ENCODE measurements around the gene RANBP3.

DNA sequence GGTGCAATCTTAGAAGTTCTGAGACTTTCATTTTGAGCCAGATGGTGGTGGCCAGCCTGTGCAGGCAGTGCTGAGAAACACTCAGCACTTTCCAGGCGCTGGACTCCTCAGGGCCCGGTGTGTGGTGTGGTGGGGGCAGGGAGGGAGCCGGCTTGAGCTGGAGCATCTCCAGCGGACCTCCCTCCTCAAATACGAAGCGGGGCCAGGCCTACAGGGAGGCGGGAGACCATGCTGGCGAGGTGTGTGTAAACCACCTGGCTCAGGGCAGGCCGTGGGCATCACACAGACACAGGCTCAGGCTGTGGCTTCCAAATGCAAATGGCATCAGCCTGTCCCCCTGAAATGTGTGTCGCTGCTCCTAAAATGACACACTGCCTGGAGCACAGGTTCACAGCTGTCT lies 33.3 kb upstream of the RANBP3 start:
- TF ChIP-seq, protein P1, sequence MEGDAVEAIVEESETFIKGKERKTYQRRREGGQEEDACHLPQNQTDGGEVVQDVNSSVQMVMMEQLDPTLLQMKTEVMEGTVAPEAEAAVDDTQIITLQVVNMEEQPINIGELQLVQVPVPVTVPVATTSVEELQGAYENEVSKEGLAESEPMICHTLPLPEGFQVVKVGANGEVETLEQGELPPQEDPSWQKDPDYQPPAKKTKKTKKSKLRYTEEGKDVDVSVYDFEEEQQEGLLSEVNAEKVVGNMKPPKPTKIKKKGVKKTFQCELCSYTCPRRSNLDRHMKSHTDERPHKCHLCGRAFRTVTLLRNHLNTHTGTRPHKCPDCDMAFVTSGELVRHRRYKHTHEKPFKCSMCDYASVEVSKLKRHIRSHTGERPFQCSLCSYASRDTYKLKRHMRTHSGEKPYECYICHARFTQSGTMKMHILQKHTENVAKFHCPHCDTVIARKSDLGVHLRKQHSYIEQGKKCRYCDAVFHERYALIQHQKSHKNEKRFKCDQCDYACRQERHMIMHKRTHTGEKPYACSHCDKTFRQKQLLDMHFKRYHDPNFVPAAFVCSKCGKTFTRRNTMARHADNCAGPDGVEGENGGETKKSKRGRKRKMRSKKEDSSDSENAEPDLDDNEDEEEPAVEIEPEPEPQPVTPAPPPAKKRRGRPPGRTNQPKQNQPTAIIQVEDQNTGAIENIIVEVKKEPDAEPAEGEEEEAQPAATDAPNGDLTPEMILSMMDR (IDR thresholded peaks at IDR 0.05), result no peak
- no peak for TF ChIP-seq EZH2 (IDR thresholded peaks at IDR 0.05)
- no peak for TF ChIP-seq EZH2phosphoT487 (IDR thresholded peaks at IDR 0.05)

Data from neural progenitor cell (in vitro differentiated cells).